Stimulated activated memory B cell treated with anti-CD40 and anti-IgM and Interleukin-4, amounts not matched to agents 10 μg/mL and 1 μg/mL and 100 μg/mL, for 72 hours (primary cell): ENCODE results near the gene KIF7.

Source experiments
- ATAC-seq: fragments of 150-1000 bp; cut with Tn5 transposase; 2 replicates; pipeline ENCODE4 v1.10.0; 2021
- H3K27ac Mint-ChIP-seq: one replicate; pipeline ENCODE4 v1.8.0; 2022; ENCODE audit warnings: mild to moderate bottlenecking, mixed read lengths
- H3K27me3 Mint-ChIP-seq: one replicate; pipeline ENCODE4 v1.8.0; 2022; ENCODE audit warnings: mixed read lengths
- H3K36me3 Mint-ChIP-seq: one replicate; pipeline ENCODE4 v1.8.0; 2022; ENCODE audit warnings: mixed read lengths
- H3K4me1 Mint-ChIP-seq: one replicate; pipeline ENCODE4 v1.8.0; 2022; ENCODE audit warnings: mixed read lengths
- H3K4me3 Mint-ChIP-seq: one replicate; pipeline ENCODE4 v1.8.0; 2022; ENCODE audit warnings: mild to moderate bottlenecking, moderate library complexity, mixed read lengths
- H3K9me3 Mint-ChIP-seq: one replicate; pipeline ENCODE4 v1.8.0; 2022; ENCODE audit warnings: mixed read lengths

KIF7 gene

GRCh38 chr15:89675606-89676005 is 20.3 kb upstream of the KIF7 start:
- no peaks in the 10 kb centered on the region for H3K4me1 Mint-ChIP-seq
- no peak overlapping the region for H3K4me3 Mint-ChIP-seq
- no peak overlapping the region for H3K27ac Mint-ChIP-seq
- H3K9me3 Mint-ChIP-seq, result peaks cover 3% of the 10 kb centered on the region
- H3K36me3 Mint-ChIP-seq, result no peaks in the 10 kb centered on the region
- no peak for ATAC-seq
- peaks cover 8% of the 10 kb centered on the region for H3K27me3 Mint-ChIP-seq

- Mint-ChIP-seq H3K36me3 (no peaks in the 10 kb centered on the region), H3K4me3 (no peak overlapping the region), H3K27ac (no peak overlapping the region), H3K4me1 (no peaks in the 10 kb centered on the region), H3K27me3 (peaks cover 8% of the 10 kb centered on the region), H3K9me3 (peaks cover 3% of the 10 kb centered on the region)
- no peak for ATAC-seq
These were observed 19.3 kb upstream of the KIF7 start for GRCh38 chr15:89674526-89674925.

DNA sequence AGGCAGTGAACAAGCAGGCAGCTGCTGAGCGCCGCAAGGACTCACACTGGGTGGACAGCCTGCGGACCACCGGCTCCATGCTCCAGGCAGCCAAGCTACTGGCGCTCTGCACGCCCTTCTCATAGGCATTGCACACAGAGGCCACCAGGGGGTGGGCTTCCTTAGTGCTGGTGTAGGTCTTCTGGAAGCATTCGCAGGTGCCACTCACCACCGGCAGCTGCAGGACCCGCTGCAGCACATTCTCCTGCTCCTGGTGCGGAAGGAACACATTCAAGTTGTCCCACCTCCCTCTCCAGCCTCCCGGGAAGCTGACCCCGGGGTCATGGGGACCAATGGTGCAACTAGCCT is 17.9 kb upstream of the KIF7 start:
- peaks cover 11% of the 10 kb centered on the region for H3K27me3 Mint-ChIP-seq
- no peaks in the 10 kb centered on the region for H3K4me1 Mint-ChIP-seq
- no peak for ATAC-seq
- no peak overlapping the region for H3K27ac Mint-ChIP-seq
- no peaks in the 10 kb centered on the region for H3K36me3 Mint-ChIP-seq
- peaks cover 4% of the 10 kb centered on the region for H3K9me3 Mint-ChIP-seq
- no peak overlapping the region for H3K4me3 Mint-ChIP-seq

DNA sequence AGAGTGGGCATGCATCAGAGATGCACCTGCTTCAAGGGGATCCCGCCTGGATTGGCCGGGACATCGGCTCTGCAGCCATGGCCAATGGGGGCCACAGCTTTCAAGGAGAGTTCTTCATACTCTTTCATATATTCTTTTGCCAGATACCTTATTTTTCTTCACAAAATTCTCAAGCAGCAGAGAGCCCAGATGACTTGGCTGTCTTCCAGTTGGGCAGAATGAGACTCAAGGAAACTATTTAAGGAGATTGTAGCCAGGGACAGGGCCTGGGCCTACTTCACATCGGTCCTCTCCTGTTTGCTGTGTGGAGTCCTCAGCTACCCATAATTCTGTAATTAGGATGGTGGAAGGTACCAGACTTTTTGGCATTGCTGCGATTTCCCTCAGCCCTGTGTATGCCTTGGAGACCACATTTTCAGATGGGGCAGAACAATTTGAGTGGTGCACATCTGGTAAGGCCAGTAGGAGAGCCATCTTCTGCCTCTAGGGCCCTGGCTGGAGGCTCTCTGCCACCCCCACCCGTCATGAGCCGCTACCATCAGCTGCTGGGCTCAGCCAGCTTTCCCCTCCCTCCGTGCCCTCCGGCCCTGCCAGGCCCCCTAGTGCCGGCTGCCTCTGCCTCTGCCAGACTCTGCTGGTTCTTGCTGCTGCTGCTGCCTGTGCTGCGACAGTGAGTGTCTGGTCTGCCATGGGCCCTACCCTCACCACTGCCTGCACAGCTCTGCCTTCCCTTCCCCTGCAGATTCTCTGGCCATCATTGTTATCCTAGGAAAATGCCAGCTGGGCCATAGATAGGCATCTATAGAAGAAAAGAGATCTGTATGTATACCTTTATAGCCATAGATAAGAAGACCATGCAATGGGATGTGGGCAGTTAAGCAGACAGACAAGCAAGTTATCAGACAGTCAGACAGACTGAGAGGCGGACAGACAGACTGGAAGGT is 17.2 kb upstream of the KIF7 start:
- no peak overlapping the region for H3K4me3 Mint-ChIP-seq
- H3K9me3 Mint-ChIP-seq, result peaks cover 6% of the 10 kb centered on the region
- H3K4me1 Mint-ChIP-seq, result no peaks in the 10 kb centered on the region
- peaks cover 17% of the 10 kb centered on the region for H3K27me3 Mint-ChIP-seq
- H3K36me3 Mint-ChIP-seq, result no peaks in the 10 kb centered on the region
- no peak for ATAC-seq
- H3K27ac Mint-ChIP-seq, result no peak overlapping the region

DNA sequence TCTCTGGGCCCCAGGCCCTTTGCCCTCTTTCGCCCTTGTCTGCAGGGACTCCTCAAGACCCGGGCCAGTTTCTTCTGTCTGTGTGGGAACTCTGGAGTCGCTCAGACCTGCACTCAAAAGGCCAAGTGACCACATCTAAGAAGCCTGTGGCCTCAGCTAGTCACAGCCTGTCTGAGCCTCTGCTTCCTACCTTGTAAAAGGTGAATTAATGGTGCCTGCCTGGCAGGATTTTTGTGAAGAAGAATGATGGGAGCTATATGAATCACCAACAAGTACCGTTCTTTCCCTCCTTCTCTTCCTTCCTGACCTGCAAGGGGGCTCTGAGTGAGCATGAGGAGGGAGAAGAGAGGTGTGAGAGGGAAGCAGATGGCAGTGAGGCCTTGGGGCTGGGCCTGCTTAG is 16.4 kb upstream of the KIF7 start:
- Mint-ChIP-seq H3K36me3 (no peaks in the 10 kb centered on the region), H3K27ac (no peak overlapping the region), H3K27me3 (peaks cover 25% of the 10 kb centered on the region), H3K4me1 (no peaks in the 10 kb centered on the region), H3K4me3 (no peak overlapping the region), H3K9me3 (peaks cover 6% of the 10 kb centered on the region)
- ATAC-seq, result no peak

- Mint-ChIP-seq H3K27ac (no peak overlapping the region), H3K9me3 (peaks cover 6% of the 10 kb centered on the region), H3K4me3 (no peak overlapping the region), H3K36me3 (no peaks in the 10 kb centered on the region), H3K4me1 (no peaks in the 10 kb centered on the region), H3K27me3 (peaks cover 31% of the 10 kb centered on the region)
- ATAC-seq, result no peak
These were observed 15.8 kb upstream of the KIF7 start for GRCh38 chr15:89670971-89671560.

DNA sequence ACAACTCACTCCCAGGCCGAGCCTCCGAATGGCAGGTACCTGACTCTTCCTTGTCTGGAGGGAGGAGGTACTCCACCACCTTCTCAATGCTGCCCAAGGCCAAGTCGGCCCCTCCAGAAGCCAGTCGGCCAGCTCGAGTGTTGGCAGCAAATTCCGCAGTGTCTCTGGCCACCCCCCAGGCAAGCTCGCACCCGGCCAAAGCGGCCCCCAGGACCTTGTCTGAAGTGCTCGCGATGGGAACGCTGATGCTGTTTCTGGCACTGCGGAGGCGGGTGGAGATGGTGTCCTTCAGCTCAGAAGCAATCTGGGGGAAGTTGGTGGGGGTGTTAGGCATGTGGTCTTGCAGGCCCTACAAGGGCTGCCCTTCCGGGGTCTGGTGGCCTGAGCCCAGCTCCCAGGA is 14.7 kb upstream of the KIF7 start:
- Mint-ChIP-seq H3K4me3 (no peak overlapping the region), H3K9me3 (peaks cover 6% of the 10 kb centered on the region), H3K4me1 (no peaks in the 10 kb centered on the region), H3K27me3 (peaks cover 37% of the 10 kb centered on the region), H3K36me3 (no peaks in the 10 kb centered on the region), H3K27ac (no peak overlapping the region)
- no peak for ATAC-seq

GRCh38 chr15:89669309-89669865 is 14.1 kb upstream of the KIF7 start:
- H3K36me3 Mint-ChIP-seq, result no peaks in the 10 kb centered on the region
- H3K4me3 Mint-ChIP-seq, result no peak overlapping the region
- peaks cover 6% of the 10 kb centered on the region for H3K9me3 Mint-ChIP-seq
- H3K27ac Mint-ChIP-seq, result no peak overlapping the region
- ATAC-seq, result no peak
- H3K27me3 Mint-ChIP-seq, result peaks cover 42% of the 10 kb centered on the region
- no peaks in the 10 kb centered on the region for H3K4me1 Mint-ChIP-seq

DNA sequence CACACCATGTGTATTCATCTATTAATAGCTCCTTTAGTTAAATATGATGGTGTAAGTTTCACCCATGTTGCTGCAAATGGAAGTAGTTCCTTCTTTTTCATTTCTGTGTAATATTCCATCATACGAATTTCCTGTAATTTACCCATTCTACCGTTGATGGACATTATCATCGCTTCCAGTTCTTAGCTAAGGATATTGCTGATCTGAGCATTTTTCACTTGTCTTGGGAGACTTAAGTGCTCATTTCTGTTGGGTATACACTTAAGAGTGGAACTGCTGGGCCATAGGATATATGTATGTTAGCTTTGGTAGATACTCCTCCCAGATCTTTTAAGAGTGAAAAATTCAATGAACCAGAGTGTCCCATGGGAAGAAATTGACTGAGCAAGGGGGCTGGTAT is 12.9 kb upstream of the KIF7 start:
- H3K4me1 Mint-ChIP-seq, result no peaks in the 10 kb centered on the region
- no peak overlapping the region for H3K4me3 Mint-ChIP-seq
- H3K36me3 Mint-ChIP-seq, result no peaks in the 10 kb centered on the region
- H3K9me3 Mint-ChIP-seq, result peaks cover 3% of the 10 kb centered on the region
- no peak overlapping the region for H3K27ac Mint-ChIP-seq
- H3K27me3 Mint-ChIP-seq, result peaks cover 40% of the 10 kb centered on the region
- no peak for ATAC-seq

- no peak for ATAC-seq
- H3K4me1 Mint-ChIP-seq, result no peaks in the 10 kb centered on the region
- H3K27ac Mint-ChIP-seq, result no peak overlapping the region
- H3K36me3 Mint-ChIP-seq, result no peaks in the 10 kb centered on the region
- peaks cover 45% of the 10 kb centered on the region for H3K27me3 Mint-ChIP-seq
- H3K9me3 Mint-ChIP-seq, result peaks cover 3% of the 10 kb centered on the region
- no peak overlapping the region for H3K4me3 Mint-ChIP-seq
These were observed 12.4 kb upstream of the KIF7 start for GRCh38 chr15:89667706-89667960.

- H3K4me3 Mint-ChIP-seq, result no peak overlapping the region
These were observed 11.8 kb upstream of the KIF7 start for GRCh38 chr15:89666858-89667705.

GRCh38 chr15:89666184-89666857 is 11.1 kb upstream of the KIF7 start:
- Mint-ChIP-seq H3K27ac (no peak overlapping the region), H3K9me3 (peaks cover 3% of the 10 kb centered on the region), H3K4me3 (peak overlapping the region; percentile 45), H3K4me1 (no peaks in the 10 kb centered on the region), H3K36me3 (no peaks in the 10 kb centered on the region), H3K27me3 (peaks cover 54% of the 10 kb centered on the region)
- ATAC-seq, result no peak

More at GRCh38 chr15:89666858-89667705, 11.8 kb upstream of the KIF7 start:
- Mint-ChIP-seq H3K27me3 (peaks cover 51% of the 10 kb centered on the region), H3K27ac (no peak overlapping the region), H3K36me3 (no peaks in the 10 kb centered on the region), H3K9me3 (peaks cover 3% of the 10 kb centered on the region), H3K4me1 (no peaks in the 10 kb centered on the region)
- no peak for ATAC-seq

DNA sequence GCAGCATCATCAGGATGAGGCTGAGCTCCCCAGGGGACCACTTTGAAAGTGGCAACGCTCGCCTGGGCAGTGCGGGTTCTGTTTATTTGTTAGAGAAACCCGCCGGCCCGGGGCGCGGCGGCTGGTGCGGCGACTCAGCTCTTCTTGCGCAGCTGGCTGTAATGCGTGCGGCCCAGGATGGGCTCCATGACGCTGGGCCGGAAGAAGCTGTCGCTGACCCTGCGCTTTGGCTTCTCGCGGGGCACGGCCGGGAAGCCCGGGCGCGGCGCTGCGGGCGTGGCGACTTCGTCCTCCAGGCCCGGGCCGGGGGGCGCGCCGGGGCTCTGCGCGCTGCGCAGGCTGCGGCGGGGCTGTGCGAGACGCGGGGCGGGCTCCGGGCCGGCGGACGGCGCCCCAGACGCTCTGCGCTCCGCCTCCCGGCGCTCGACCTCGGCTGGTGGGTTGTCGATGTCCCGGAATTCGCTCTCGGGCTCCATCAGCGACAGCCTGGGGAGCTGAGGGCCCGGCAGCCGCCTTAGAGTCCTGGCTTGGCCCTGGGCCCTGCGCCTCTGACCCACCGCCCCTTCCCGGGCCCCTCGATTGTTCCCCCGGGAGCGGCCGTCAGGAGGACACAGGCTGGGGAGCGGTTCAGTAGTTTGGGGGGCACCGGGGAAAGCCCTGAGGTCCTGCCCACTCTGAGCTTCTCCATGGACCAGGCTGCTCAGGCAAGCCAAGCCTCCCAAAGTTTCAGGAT is 10.3 kb upstream of the KIF7 start:
- peak; percentile 61 for ATAC-seq
- Mint-ChIP-seq H3K27me3 (peaks cover 59% of the 10 kb centered on the region), H3K4me1 (no peaks in the 10 kb centered on the region), H3K27ac (no peak overlapping the region), H3K9me3 (peaks cover 3% of the 10 kb centered on the region), H3K36me3 (no peaks in the 10 kb centered on the region), H3K4me3 (peak overlapping the region; percentile 45)
